ENCODE data around the gene TAX1BP1. TPM values are rescaled to one million over a fixed set of nuclear protein-coding genes. Genes with fewer than 3 reads are reported as not detected.
"Not testable (repeated sequence)": the region's sequence is repeated elsewhere in the genome, so short reads cannot be mapped to it uniquely, and the experiment has no call there.

TAX1BP1 gene
- total RNA-seq, 5 donors from 2014 or later (not counting 1 experiment from before 2014, with no cell fraction given) = 80.2 to 118 (median 90.2) TPM

DNA sequence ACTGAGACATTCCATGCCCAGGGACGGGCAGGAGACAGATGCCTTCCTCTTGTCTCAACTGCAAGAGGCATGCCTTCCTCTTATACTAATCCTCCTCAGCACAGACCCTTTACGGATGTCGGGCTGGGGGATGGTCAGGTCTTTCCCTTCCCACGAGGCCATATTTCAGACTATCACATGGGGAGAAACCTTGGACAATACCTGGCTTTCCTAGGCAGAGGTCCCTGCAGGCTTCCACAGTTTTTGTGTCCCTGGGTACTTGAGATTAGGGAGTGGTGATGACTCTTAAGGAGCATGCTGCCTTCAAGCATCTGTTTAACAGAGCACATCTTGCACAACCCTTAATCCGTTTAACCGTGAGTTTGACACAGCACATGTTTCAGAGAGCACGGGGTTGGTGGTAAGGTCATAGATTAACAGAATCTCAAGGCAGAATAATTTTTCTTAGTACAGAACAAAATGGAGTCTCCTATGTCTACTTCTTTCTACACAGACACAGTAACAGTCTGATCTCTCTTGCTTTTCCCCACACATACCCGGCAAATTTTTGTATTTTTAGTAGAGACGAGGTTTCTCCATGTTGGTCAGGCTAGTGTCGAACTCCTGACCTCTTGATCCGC lies 2.2 kb downstream of the TAX1BP1 start:
- H3K27me3 Mint-ChIP-seq; H3K27ac ChIP-seq (ENCODE audit: low read length); H3K27me3 ChIP-seq (replicated peaks in 1 of 2; ENCODE audit: control insufficient read depth in 2 of 2, extremely low read depth in 1 of 2, insufficient read depth in 2 of 2, low read length in 1 of 2); H3K4me3 ChIP-seq (ENCODE audit: control insufficient read depth in 1 of 2, extremely low read depth in 1 of 2, low read length in 1 of 2); H3K36me3 Mint-ChIP-seq; POLR2A ChIA-PET; H3K36me3 ChIP-seq (ENCODE audit: control insufficient read depth in 2 of 2, extremely low read depth in 1 of 2, insufficient read depth in 1 of 2, low read length in 1 of 2); DNase-seq; CTCF ChIA-PET; ATAC-seq (replicated peaks in 1 of 4); H3K27ac Mint-ChIP-seq; H3K9me3 ChIP-seq; H3K9me3 Mint-ChIP-seq: not testable (repeated sequence)
- 89% methylated on average over 3 of the region's 11 CpGs for WGBS (ENCODE audit: insufficient coverage)
- peaks cover 13 to 14% of the 10 kb centered on the region in 2 experiments for H3K4me1 ChIP-seq (ENCODE audit: control insufficient read depth in 1 of 2, extremely low read depth in 1 of 2, insufficient read depth in 2 of 2, low read length in 2 of 2)
- peak overlapping the region; percentile 56 to 99 (median 94) for H3K4me3 Mint-ChIP-seq
- H3K4me1 Mint-ChIP-seq = peaks cover 55 to 60% (median 56%) of the 10 kb centered on the region in 3 donors

DNA sequence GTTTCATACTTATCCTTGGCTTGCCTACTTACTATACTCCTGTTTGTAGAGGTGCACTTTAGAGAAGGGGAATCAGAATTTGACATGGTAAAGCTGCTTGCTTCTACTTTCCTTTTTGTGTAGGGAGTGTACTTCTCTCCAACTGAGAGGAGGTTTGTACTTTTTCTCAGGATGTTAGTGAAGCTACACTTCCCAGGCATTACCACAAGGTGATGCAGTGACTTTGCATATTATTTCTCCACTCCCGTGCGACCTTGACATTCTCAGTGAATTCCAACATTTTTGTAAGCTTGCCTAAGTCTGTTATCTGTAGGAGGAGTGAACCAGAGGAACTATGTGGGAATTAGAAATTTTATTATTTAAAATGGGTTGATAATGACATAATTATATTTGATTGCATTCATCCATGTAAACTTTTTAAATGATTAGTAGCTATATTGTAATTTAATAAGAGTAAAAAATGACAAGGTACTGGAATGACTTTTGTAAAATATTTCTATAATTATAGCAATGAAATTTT lies 5.2 kb downstream of the TAX1BP1 start:
- Histone ChIP-seq H3K9me3 (no peaks in the 10 kb centered on the region), H3K36me3 (ENCODE audit: control insufficient read depth in 2 of 2, extremely low read depth in 1 of 2, insufficient read depth in 1 of 2, low read length in 1 of 2) (peaks cover 0 to 13% of the 10 kb centered on the region in 2 donors), H3K27me3 (replicated peaks in 1 of 2; ENCODE audit: control insufficient read depth in 2 of 2, extremely low read depth in 1 of 2, insufficient read depth in 2 of 2, low read length in 1 of 2) (no peaks in the 10 kb centered on the region), H3K4me1 (ENCODE audit: control insufficient read depth in 1 of 2, extremely low read depth in 1 of 2, insufficient read depth in 2 of 2, low read length in 2 of 2) (peaks cover 8 to 10% of the 10 kb centered on the region in 2 experiments), H3K4me3 (ENCODE audit: control insufficient read depth in 1 of 2, extremely low read depth in 1 of 2, low read length in 1 of 2) (no peak overlapping the region), H3K27ac (ENCODE audit: low read length) (no peak overlapping the region)
- ATAC-seq (replicated peaks in 1 of 4) (no peak), DNase-seq (peak in 1 of 35 experiments; percentile 24)
- Mint-ChIP-seq H3K4me3 (peak overlapping the region in 1 of 3 donors; percentile 15), H3K4me1 (peaks cover 62 to 69% (median 66%) of the 10 kb centered on the region in 3 donors), H3K9me3 (no peaks in the 10 kb centered on the region), H3K27me3 (no peaks in the 10 kb centered on the region), H3K36me3 (peaks cover 21% of the 10 kb centered on the region), H3K27ac (no peak overlapping the region)
- no CpG with 5 or more reads among the region's 2 CpGs for WGBS (ENCODE audit: insufficient coverage)
- POLR2A ChIA-PET = interaction anchor here in 1 of 2 donors (0.6 to 0.9 kb wide), 2 partner anchors 25 to 39 kb away, joined by 3 read pairs; no protein-coding TSS in a partner anchor
- CTCF ChIA-PET = interaction anchor here (0.7 to 1.6 kb wide), 6 partner anchors 15 to 278 kb away, joined by 3 to 6 read pairs (median 4); partner anchors contain the start of gene HIBADH (in 1 of the 2)

- no peaks in the 10 kb centered on the region for H3K27me3 ChIP-seq (replicated peaks in 1 of 2; ENCODE audit: control insufficient read depth in 2 of 2, extremely low read depth in 1 of 2, insufficient read depth in 2 of 2, low read length in 1 of 2)
- Mint-ChIP-seq H3K36me3 (peaks cover 33% of the 10 kb centered on the region), H3K27me3 (no peaks in the 10 kb centered on the region), H3K4me1 (peaks cover 62 to 73% (median 63%) of the 10 kb centered on the region in 3 donors), H3K27ac (no peak overlapping the region), H3K9me3 (no peaks in the 10 kb centered on the region), H3K4me3 (no peak overlapping the region)
- no peak overlapping the region for H3K27ac ChIP-seq (ENCODE audit: low read length)
- H3K9me3 ChIP-seq = no peaks in the 10 kb centered on the region
- no peak for ATAC-seq (replicated peaks in 1 of 4)
- H3K4me1 ChIP-seq (ENCODE audit: control insufficient read depth in 1 of 2, extremely low read depth in 1 of 2, insufficient read depth in 2 of 2, low read length in 2 of 2) = peaks cover 2 to 3% of the 10 kb centered on the region in 2 experiments
- peaks cover 0 to 25% of the 10 kb centered on the region in 2 donors for H3K36me3 ChIP-seq (ENCODE audit: control insufficient read depth in 2 of 2, extremely low read depth in 1 of 2, insufficient read depth in 1 of 2, low read length in 1 of 2)
- ChIA-PET POLR2A (interaction anchor here in 1 of 2 donors (1.0 kb wide), 1 partner anchor 31 kb away, joined by 3 read pairs; no protein-coding TSS in a partner anchor), CTCF (interaction anchor here (0.7 kb wide), 3 partner anchors 8 to 39 kb away, joined by 3 to 5 read pairs (median 5); no protein-coding TSS in a partner anchor)
- no peak overlapping the region for H3K4me3 ChIP-seq (ENCODE audit: control insufficient read depth in 1 of 2, extremely low read depth in 1 of 2, low read length in 1 of 2)
- no peak for DNase-seq
Observed at GRCh38 chr7:27746486-27746885, 6.5 kb downstream of the TAX1BP1 start.

- WGBS (ENCODE audit: insufficient coverage) = no CpG with 5 or more reads among the region's 1 CpG
- Histone ChIP-seq H3K4me3 (ENCODE audit: control insufficient read depth in 1 of 2, extremely low read depth in 1 of 2, low read length in 1 of 2) (no peak overlapping the region), H3K27ac (ENCODE audit: low read length) (no peak overlapping the region), H3K27me3 (replicated peaks in 1 of 2; ENCODE audit: control insufficient read depth in 2 of 2, extremely low read depth in 1 of 2, insufficient read depth in 2 of 2, low read length in 1 of 2) (no peaks in the 10 kb centered on the region), H3K9me3 (no peaks in the 10 kb centered on the region), H3K36me3 (ENCODE audit: control insufficient read depth in 2 of 2, extremely low read depth in 1 of 2, insufficient read depth in 1 of 2, low read length in 1 of 2) (peaks cover 0 to 27% of the 10 kb centered on the region in 2 donors), H3K4me1 (ENCODE audit: control insufficient read depth in 1 of 2, extremely low read depth in 1 of 2, insufficient read depth in 2 of 2, low read length in 2 of 2) (peaks cover 0 to 3% of the 10 kb centered on the region in 2 experiments)
- ChIA-PET CTCF (no interaction called here), POLR2A (interaction anchor here in 1 of 2 donors (1.0 kb wide), 1 partner anchor 30 kb away, joined by 3 read pairs; no protein-coding TSS in a partner anchor)
- DNase-seq (no peak), ATAC-seq (replicated peaks in 1 of 4) (no peak)
- Mint-ChIP-seq H3K4me1 (peaks cover 61 to 73% (median 62%) of the 10 kb centered on the region in 3 donors), H3K36me3 (peaks cover 38% of the 10 kb centered on the region), H3K9me3 (no peaks in the 10 kb centered on the region), H3K27me3 (no peaks in the 10 kb centered on the region), H3K27ac (no peak overlapping the region), H3K4me3 (no peak overlapping the region)
Observed at GRCh38 chr7:27746978-27747377, 7.0 kb downstream of the TAX1BP1 start.

GRCh38 chr7:27747589-27748368 lies 7.8 kb downstream of the TAX1BP1 start:
- CTCF ChIA-PET = no interaction called here
- Histone ChIP-seq H3K27ac (ENCODE audit: low read length) (no peak overlapping the region), H3K9me3 (no peaks in the 10 kb centered on the region), H3K4me3 (ENCODE audit: control insufficient read depth in 1 of 2, extremely low read depth in 1 of 2, low read length in 1 of 2) (no peak overlapping the region), H3K4me1 (ENCODE audit: control insufficient read depth in 1 of 2, extremely low read depth in 1 of 2, insufficient read depth in 2 of 2, low read length in 2 of 2) (peaks cover 0 to 3% of the 10 kb centered on the region in 2 experiments), H3K27me3 (replicated peaks in 1 of 2; ENCODE audit: control insufficient read depth in 2 of 2, extremely low read depth in 1 of 2, insufficient read depth in 2 of 2, low read length in 1 of 2) (no peaks in the 10 kb centered on the region), H3K36me3 (ENCODE audit: control insufficient read depth in 2 of 2, extremely low read depth in 1 of 2, insufficient read depth in 1 of 2, low read length in 1 of 2) (peaks cover 0 to 34% of the 10 kb centered on the region in 2 donors)
- H3K27me3 Mint-ChIP-seq = no peaks in the 10 kb centered on the region
- WGBS (ENCODE audit: insufficient coverage) = 100% methylated on average over 1 of the region's 4 CpGs
- no peak overlapping the region for H3K27ac Mint-ChIP-seq
- peaks cover 46% of the 10 kb centered on the region for H3K36me3 Mint-ChIP-seq
- POLR2A ChIA-PET = no interaction called here
- H3K4me3 Mint-ChIP-seq = no peak overlapping the region
- DNase-seq (no peak), ATAC-seq (replicated peaks in 1 of 4) (no peak)
- peaks cover 60 to 73% (median 60%) of the 10 kb centered on the region in 3 donors for H3K4me1 Mint-ChIP-seq
- H3K9me3 Mint-ChIP-seq = no peaks in the 10 kb centered on the region

DNA sequence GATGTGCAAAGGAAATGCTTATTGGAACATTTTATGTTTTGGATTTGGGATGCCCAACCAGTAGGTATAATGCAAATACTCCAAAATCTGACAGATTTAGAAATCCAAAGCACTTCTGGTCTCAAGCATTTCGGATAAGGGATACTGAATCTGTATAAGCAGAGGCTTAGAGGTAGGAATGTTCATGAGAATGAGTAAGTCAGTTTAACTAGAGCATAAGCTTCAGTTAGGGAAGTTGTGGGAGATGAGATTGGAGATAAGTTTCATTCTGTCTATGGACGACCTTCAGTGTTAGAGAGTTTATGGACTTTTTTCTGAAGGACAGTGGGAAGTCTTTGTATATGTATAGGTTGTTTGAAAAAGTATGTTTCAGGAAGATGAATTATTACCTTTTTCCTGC lies 10.4 kb downstream of the TAX1BP1 start:
- Histone ChIP-seq H3K27me3 (replicated peaks in 1 of 2; ENCODE audit: control insufficient read depth in 2 of 2, extremely low read depth in 1 of 2, insufficient read depth in 2 of 2, low read length in 1 of 2) (no peaks in the 10 kb centered on the region), H3K27ac (ENCODE audit: low read length) (no peak overlapping the region), H3K4me1 (ENCODE audit: control insufficient read depth in 1 of 2, extremely low read depth in 1 of 2, insufficient read depth in 2 of 2, low read length in 2 of 2) (no peaks in the 10 kb centered on the region), H3K4me3 (ENCODE audit: control insufficient read depth in 1 of 2, extremely low read depth in 1 of 2, low read length in 1 of 2) (no peak overlapping the region), H3K36me3 (ENCODE audit: control insufficient read depth in 2 of 2, extremely low read depth in 1 of 2, insufficient read depth in 1 of 2, low read length in 1 of 2) (peaks cover 0 to 40% of the 10 kb centered on the region in 2 donors), H3K9me3 (no peaks in the 10 kb centered on the region)
- DNase-seq = no peak
- WGBS (ENCODE audit: insufficient coverage) = 75% methylated on average over 1 of the region's 2 CpGs
- no peak for ATAC-seq (replicated peaks in 1 of 4)
- Mint-ChIP-seq H3K36me3 (peaks cover 53% of the 10 kb centered on the region), H3K27ac (no peak overlapping the region), H3K9me3 (no peaks in the 10 kb centered on the region), H3K27me3 (no peaks in the 10 kb centered on the region), H3K4me1 (peaks cover 60 to 76% (median 62%) of the 10 kb centered on the region in 3 donors), H3K4me3 (no peak overlapping the region)
- ChIA-PET CTCF (no interaction called here), POLR2A (interaction anchor here (1.4 to 1.6 kb wide), 2 partner anchors 9 to 10 kb away, joined by 4 to 9 read pairs; no protein-coding TSS in a partner anchor)
